Panc1 (cell line): ENCODE measurements around the gene L3MBTL2. TPM values are rescaled to one million over a fixed set of nuclear protein-coding genes. Genes with fewer than 3 reads are reported as not detected.

Experiments used
- ATAC-seq: fragments of 200-7000 bp; cut with Tn5 transposase; 2 replicates; pipeline ENCODE4 v1.9.1; 2020; ENCODE audit warnings: mild to moderate bottlenecking, moderate library complexity
- BruUV-seq: library from RNA; stranded (reverse); fragments of 400-500 nt; replicated peaks from 2 replicates; lab custom pipeline; 2021; lab: Mats Ljungman, UMichigan
- CTCF ChIA-PET: fragments of 300-600 bp; sonication (Branson Sonifier 250); formaldehyde crosslinking; loops from one replicate; lab custom pipeline; 2022; ENCODE audit warnings: antibody characterized with exemption; lab: Charles Lee
- POLR2A ChIA-PET: fragments of 300-600 bp; sonication (Branson Sonifier 250); formaldehyde crosslinking; loops from one replicate; lab custom pipeline; 2022; ENCODE audit warnings: antibody characterized with exemption; lab: Charles Lee
- DNase-seq: peaks from one replicate; pipeline ENCODE4 v3.0.0-alpha.2; 2010; ENCODE audit warnings: low read depth, low spot score
- H3K27ac ChIP-seq: 2 replicates; pipeline ENCODE4 v1.5.1; 2011; ENCODE audit warnings: mild to moderate bottlenecking, low read length, inconsistent platforms
- H3K27me3 ChIP-seq: fragments of 200-500 bp; sonication (Bioruptor generic); 2 replicates; pipeline ENCODE4 v1.6.0; 2014; ENCODE audit warnings: low read length, inconsistent platforms; ENCODE audit not compliant: control insufficient read depth, insufficient read depth
- H3K36me3 ChIP-seq: fragments of 200-500 bp; sonication (Bioruptor generic); 2 replicates; pipeline ENCODE4 v1.5.1; 2014; ENCODE audit warnings: inconsistent platforms, mild to moderate bottlenecking, low read length, moderate library complexity; ENCODE audit not compliant: control insufficient read depth, insufficient read depth
- H3K4me1 ChIP-seq: 2 replicates; pipeline ENCODE4 v1.5.1; 2011; ENCODE audit warnings: inconsistent platforms, mild to moderate bottlenecking, low read length, moderate library complexity; ENCODE audit not compliant: control insufficient read depth, insufficient read depth
- H3K4me3 ChIP-seq, 2 experiments: 2 replicates each; pipeline ENCODE4 v1.5.1; 2011 to 2012; ENCODE audit warnings: low read depth in 2 of 2, low read length in 2 of 2, mild to moderate bottlenecking in 2 of 2, inconsistent platforms in 1 of 2, moderate library complexity in 1 of 2
- H3K9me3 ChIP-seq: fragments of 200-500 bp; sonication (Bioruptor generic); 2 replicates; pipeline ENCODE4 v1.5.1; 2014; ENCODE audit warnings: low read depth, mild to moderate bottlenecking, inconsistent platforms, low read length, moderate library complexity; ENCODE audit not compliant: control insufficient read depth, insufficient read depth
- POLR2AphosphoS5 ChIP-seq: IDR thresholded peaks from 2 replicates; pipeline ENCODE4 v1.6.1; 2012; ENCODE audit warnings: mild to moderate bottlenecking, low read depth, low read length, moderate library complexity
- SIN3A ChIP-seq: IDR thresholded peaks from 2 replicates; pipeline ENCODE4 v1.6.1; 2012; ENCODE audit warnings: low read depth, mild to moderate bottlenecking, low read length, moderate library complexity, borderline replicate concordance; ENCODE audit not compliant: insufficient read depth
- TCF7L2 ChIP-seq: IDR thresholded peaks from 2 replicates; pipeline ENCODE4 v1.6.1; 2011; ENCODE audit warnings: mild to moderate bottlenecking, low read depth, low read length, inconsistent platforms
- in situ Hi-C: cut with HindIII; loops from 2 replicates; pipeline ENCODE4 v1.10.0; 2016; ENCODE audit warnings: low sequenced_read_pairs, low pct_unique_long_range_greater_than_20kb
- intact Hi-C: fragments of 100-400 bp; cut with micrococcal nuclease; formaldehyde crosslinking; loops from one replicate; pipeline ENCODE4 v1.10.0; 2022; ENCODE audit not compliant: unreplicated experiment
- total RNA-seq: library from RNA; stranded (reverse); gene quantifications from one replicate; pipeline ENCODE4 v1.2.1, GENCODE V29; 2021; ENCODE audit not compliant: unreplicated experiment
- TF ChIP-seq, protein P1 (sequence below): fragments of 450-650 bp; IDR thresholded peaks from 2 replicates; pipeline ENCODE4 v1.5.1; 2017; ENCODE audit warnings: mild to moderate bottlenecking
- TF ChIP-seq, protein P2 (sequence below), 2 experiments: IDR thresholded peaks; 2 replicates each; pipeline ENCODE4 v1.6.1; 2011 to 2012; ENCODE audit warnings: low read depth in 2 of 2, control low read depth in 1 of 2, low read length in 1 of 2, mild to moderate bottlenecking in 1 of 2, moderate library complexity in 1 of 2; ENCODE audit not compliant: insufficient read depth in 1 of 2

The L3MBTL2 gene
- total RNA-seq, 1 experiment from 2014 or later: 26.6 TPM

- H3K9me3 ChIP-seq: no peaks in the 10 kb centered on the region
- in situ Hi-C loops (no loop called here), intact Hi-C loops (no loop called here)
- BruUV-seq: no TSS peak
- H3K4me3 ChIP-seq: no peak overlapping the region
- ChIA-PET CTCF (no interaction called here), POLR2A (no interaction called here)
- ATAC-seq (no peak), DNase-seq (no peak)
- H3K27me3 ChIP-seq: no peaks in the 10 kb centered on the region
- no peaks in the 10 kb centered on the region for H3K36me3 ChIP-seq
- TF ChIP-seq POLR2AphosphoS5: no peak
- TF ChIP-seq TCF7L2: no peak
- TF ChIP-seq, protein P1, sequence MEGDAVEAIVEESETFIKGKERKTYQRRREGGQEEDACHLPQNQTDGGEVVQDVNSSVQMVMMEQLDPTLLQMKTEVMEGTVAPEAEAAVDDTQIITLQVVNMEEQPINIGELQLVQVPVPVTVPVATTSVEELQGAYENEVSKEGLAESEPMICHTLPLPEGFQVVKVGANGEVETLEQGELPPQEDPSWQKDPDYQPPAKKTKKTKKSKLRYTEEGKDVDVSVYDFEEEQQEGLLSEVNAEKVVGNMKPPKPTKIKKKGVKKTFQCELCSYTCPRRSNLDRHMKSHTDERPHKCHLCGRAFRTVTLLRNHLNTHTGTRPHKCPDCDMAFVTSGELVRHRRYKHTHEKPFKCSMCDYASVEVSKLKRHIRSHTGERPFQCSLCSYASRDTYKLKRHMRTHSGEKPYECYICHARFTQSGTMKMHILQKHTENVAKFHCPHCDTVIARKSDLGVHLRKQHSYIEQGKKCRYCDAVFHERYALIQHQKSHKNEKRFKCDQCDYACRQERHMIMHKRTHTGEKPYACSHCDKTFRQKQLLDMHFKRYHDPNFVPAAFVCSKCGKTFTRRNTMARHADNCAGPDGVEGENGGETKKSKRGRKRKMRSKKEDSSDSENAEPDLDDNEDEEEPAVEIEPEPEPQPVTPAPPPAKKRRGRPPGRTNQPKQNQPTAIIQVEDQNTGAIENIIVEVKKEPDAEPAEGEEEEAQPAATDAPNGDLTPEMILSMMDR: no peak
- no peak for TF ChIP-seq SIN3A
- TF ChIP-seq, protein P2, sequence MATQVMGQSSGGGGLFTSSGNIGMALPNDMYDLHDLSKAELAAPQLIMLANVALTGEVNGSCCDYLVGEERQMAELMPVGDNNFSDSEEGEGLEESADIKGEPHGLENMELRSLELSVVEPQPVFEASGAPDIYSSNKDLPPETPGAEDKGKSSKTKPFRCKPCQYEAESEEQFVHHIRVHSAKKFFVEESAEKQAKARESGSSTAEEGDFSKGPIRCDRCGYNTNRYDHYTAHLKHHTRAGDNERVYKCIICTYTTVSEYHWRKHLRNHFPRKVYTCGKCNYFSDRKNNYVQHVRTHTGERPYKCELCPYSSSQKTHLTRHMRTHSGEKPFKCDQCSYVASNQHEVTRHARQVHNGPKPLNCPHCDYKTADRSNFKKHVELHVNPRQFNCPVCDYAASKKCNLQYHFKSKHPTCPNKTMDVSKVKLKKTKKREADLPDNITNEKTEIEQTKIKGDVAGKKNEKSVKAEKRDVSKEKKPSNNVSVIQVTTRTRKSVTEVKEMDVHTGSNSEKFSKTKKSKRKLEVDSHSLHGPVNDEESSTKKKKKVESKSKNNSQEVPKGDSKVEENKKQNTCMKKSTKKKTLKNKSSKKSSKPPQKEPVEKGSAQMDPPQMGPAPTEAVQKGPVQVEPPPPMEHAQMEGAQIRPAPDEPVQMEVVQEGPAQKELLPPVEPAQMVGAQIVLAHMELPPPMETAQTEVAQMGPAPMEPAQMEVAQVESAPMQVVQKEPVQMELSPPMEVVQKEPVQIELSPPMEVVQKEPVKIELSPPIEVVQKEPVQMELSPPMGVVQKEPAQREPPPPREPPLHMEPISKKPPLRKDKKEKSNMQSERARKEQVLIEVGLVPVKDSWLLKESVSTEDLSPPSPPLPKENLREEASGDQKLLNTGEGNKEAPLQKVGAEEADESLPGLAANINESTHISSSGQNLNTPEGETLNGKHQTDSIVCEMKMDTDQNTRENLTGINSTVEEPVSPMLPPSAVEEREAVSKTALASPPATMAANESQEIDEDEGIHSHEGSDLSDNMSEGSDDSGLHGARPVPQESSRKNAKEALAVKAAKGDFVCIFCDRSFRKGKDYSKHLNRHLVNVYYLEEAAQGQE (IDR thresholded peaks at IDR 0.05; ENCODE audit: insufficient read depth in 1 of 2, low read depth in 2 of 2, low read length in 1 of 2): no peak
- H3K4me1 ChIP-seq: no peaks in the 10 kb centered on the region; the same call in 1 of the 2 replicates
- no peak overlapping the region for H3K27ac ChIP-seq
Measured at GRCh38 chr22:41234815-41235695, 29.9 kb downstream of the L3MBTL2 start.

GRCh38 chr22:41237036-41237706 is 32.1 kb downstream of the L3MBTL2 start:
- Histone ChIP-seq H3K9me3 (no peaks in the 10 kb centered on the region), H3K27ac (no peak overlapping the region), H3K27me3 (no peaks in the 10 kb centered on the region), H3K4me3 (peak overlapping the region in 1 of 2 experiments; percentile 17; a peak in 3 of 4 replicates), H3K4me1 (no peaks in the 10 kb centered on the region; the same call in 1 of the 2 replicates), H3K36me3 (no peaks in the 10 kb centered on the region)
- intact Hi-C loops (no loop called here), in situ Hi-C loops (no loop called here)
- POLR2A ChIA-PET: no interaction called here
- no peak for DNase-seq
- no TSS peak for BruUV-seq
- no peak for ATAC-seq
- TF ChIP-seq TCF7L2 (no peak), POLR2AphosphoS5 (no peak), SIN3A (no peak)
- TF ChIP-seq, protein P1: no peak
- TF ChIP-seq, protein P2 (IDR thresholded peaks at IDR 0.05; ENCODE audit: insufficient read depth in 1 of 2, low read depth in 2 of 2, low read length in 1 of 2): no peak
- CTCF ChIA-PET: interaction anchor here (0.9 kb wide), 1 partner anchor 323 kb away, joined by 5 read pairs; no protein-coding TSS in a partner anchor
